PC-3 (cell line): ENCODE data around the gene DHX29. TPM values are rescaled to one million over a fixed set of nuclear protein-coding genes. Genes with fewer than 3 reads are reported as not detected.

Experiments
- ATAC-seq: fragments of 200-7000 bp; cut with Tn5 transposase; 2 replicates; pipeline ENCODE4 v1.9.1; 2020; ENCODE audit warnings: mild to moderate bottlenecking, moderate library complexity
- BruUV-seq: library from RNA; stranded (reverse); fragments of 400-500 nt; replicated peaks from 2 replicates; lab custom pipeline; 2021; lab: Mats Ljungman, UMichigan
- CTCF ChIA-PET: fragments of 300-600 bp; sonication (Branson Sonifier 250); formaldehyde crosslinking; loops from one replicate; lab custom pipeline; 2022; ENCODE audit warnings: antibody characterized with exemption; lab: Charles Lee
- POLR2A ChIA-PET: fragments of 300-600 bp; sonication (Branson Sonifier 250); formaldehyde crosslinking; loops from one replicate; lab custom pipeline; 2022; ENCODE audit warnings: antibody characterized with exemption; ENCODE audit not compliant: unreplicated experiment; lab: Charles Lee
- DNase-seq: peaks from one replicate; pipeline ENCODE4 v3.0.0-alpha.2; 2015
- H2AFZ ChIP-seq: fragments of 300-600 bp; sonication (generic); 2 replicates; pipeline ENCODE4 v1.6.0; 2016; ENCODE audit warnings: antibody characterized with exemption, low read length
- H3F3A ChIP-seq: fragments of 300-600 bp; sonication (generic); one replicate; pipeline ENCODE4 v1.6.0; 2017; ENCODE audit warnings: antibody characterized with exemption, low read length, control low read depth, mild to moderate bottlenecking; ENCODE audit not compliant: unreplicated experiment
- H3K27ac ChIP-seq: fragments of 300-600 bp; sonication (generic); 2 replicates; pipeline ENCODE4 v1.5.1; 2016; ENCODE audit warnings: mild to moderate bottlenecking, low read length
- H3K27me3 ChIP-seq: fragments of 300-600 bp; sonication (generic); 2 replicates; pipeline ENCODE4 v1.6.1; 2016; ENCODE audit warnings: low read length, mixed read lengths
- H3K36me3 ChIP-seq: fragments of 300-600 bp; sonication (generic); 2 replicates; pipeline ENCODE4 v1.6.1; 2016; ENCODE audit warnings: low read depth, mixed run types, low read length, mixed read lengths
- H3K4me1 ChIP-seq: fragments of 300-600 bp; sonication (generic); 2 replicates; pipeline ENCODE4 v1.5.1; 2016; ENCODE audit warnings: low read length; ENCODE audit not compliant: insufficient read depth
- H3K4me2 ChIP-seq: fragments of 300-600 bp; sonication (generic); 2 replicates; pipeline ENCODE4 v1.6.0; 2016; ENCODE audit warnings: low read length
- H3K4me3 ChIP-seq: fragments of 300-600 bp; sonication (generic); 2 replicates; pipeline ENCODE4 v1.5.1; 2016; ENCODE audit warnings: mild to moderate bottlenecking, low read length, mixed read lengths
- H3K79me2 ChIP-seq: fragments of 300-600 bp; sonication (generic); 2 replicates; pipeline ENCODE4 v1.6.1; 2017; ENCODE audit warnings: low read length, mixed read lengths
- H3K9ac ChIP-seq: fragments of 300-600 bp; sonication (generic); 2 replicates; pipeline ENCODE4 v1.6.0; 2016; ENCODE audit warnings: mild to moderate bottlenecking, low read length
- H3K9me2 ChIP-seq: fragments of 300-600 bp; sonication (generic); replicated peaks from 2 replicates; pipeline ENCODE4 v1.6.1; 2016; ENCODE audit warnings: mixed run types, low read length, mixed read lengths
- H3K9me3 ChIP-seq: fragments of 300-600 bp; sonication (generic); 2 replicates; pipeline ENCODE4 v1.6.1; 2016; ENCODE audit warnings: low read length, mixed read lengths
- H4K20me1 ChIP-seq: fragments of 300-600 bp; sonication (generic); 2 replicates; pipeline ENCODE4 v1.6.1; 2016; ENCODE audit warnings: low read length, mixed read lengths
- EZH2 ChIP-seq: fragments of 300-600 bp; sonication (generic); IDR thresholded peaks from one replicate; pipeline ENCODE4 v1.6.1; 2017; ENCODE audit warnings: antibody characterized with exemption, mild to moderate bottlenecking, low read length; ENCODE audit not compliant: unreplicated experiment
- EZH2phosphoT487 ChIP-seq: fragments of 300-600 bp; sonication (generic); IDR thresholded peaks from 2 replicates; pipeline ENCODE4 v1.6.1; 2018; ENCODE audit warnings: mild to moderate bottlenecking, antibody characterized with exemption, low read length, borderline replicate concordance
- intact Hi-C: fragments of 100-400 bp; cut with micrococcal nuclease; formaldehyde crosslinking; loops from 2 replicates; pipeline ENCODE4 v1.9.0; 2023
- total RNA-seq: library from RNA; depleted of rRNA; stranded (reverse); fragments of >200 nt; gene quantifications from 2 replicates; pipeline ENCODE4 v1.2.3, GENCODE V29; 2014
- TF ChIP-seq, protein P1 (sequence below): fragments of 300-600 bp; sonication (generic); conservative IDR thresholded peaks from 2 replicates; pipeline ENCODE4 v1.5.1; 2017; ENCODE audit warnings: antibody characterized with exemption, low read depth, mild to moderate bottlenecking, low read length

DHX29 gene
- total RNA-seq, 1 experiment from 2014 or later: 13.4 TPM

GRCh38 chr5:55222985-55223811, 84.3 kb downstream of the DHX29 start:
- ChIA-PET CTCF (no interaction called here), POLR2A (no interaction called here)
- Histone ChIP-seq H2AFZ (no peak overlapping the region), H3K4me3 (no peak overlapping the region), H3K9me3 (no peaks in the 10 kb centered on the region), H3K9me2 (no peaks in the 10 kb centered on the region), H3K79me2 (no peaks in the 10 kb centered on the region), H3K4me2 (no peak overlapping the region), H3K27me3 (no peaks in the 10 kb centered on the region), H3K27ac (no peak overlapping the region), H4K20me1 (no peaks in the 10 kb centered on the region), H3K36me3 (no peaks in the 10 kb centered on the region), H3K4me1 (peaks cover 22% of the 10 kb centered on the region), H3K9ac (no peak overlapping the region), H3F3A (no peaks in the 10 kb centered on the region)
- DNase-seq (no peak), ATAC-seq (no peak)
- TF ChIP-seq, protein P1, sequence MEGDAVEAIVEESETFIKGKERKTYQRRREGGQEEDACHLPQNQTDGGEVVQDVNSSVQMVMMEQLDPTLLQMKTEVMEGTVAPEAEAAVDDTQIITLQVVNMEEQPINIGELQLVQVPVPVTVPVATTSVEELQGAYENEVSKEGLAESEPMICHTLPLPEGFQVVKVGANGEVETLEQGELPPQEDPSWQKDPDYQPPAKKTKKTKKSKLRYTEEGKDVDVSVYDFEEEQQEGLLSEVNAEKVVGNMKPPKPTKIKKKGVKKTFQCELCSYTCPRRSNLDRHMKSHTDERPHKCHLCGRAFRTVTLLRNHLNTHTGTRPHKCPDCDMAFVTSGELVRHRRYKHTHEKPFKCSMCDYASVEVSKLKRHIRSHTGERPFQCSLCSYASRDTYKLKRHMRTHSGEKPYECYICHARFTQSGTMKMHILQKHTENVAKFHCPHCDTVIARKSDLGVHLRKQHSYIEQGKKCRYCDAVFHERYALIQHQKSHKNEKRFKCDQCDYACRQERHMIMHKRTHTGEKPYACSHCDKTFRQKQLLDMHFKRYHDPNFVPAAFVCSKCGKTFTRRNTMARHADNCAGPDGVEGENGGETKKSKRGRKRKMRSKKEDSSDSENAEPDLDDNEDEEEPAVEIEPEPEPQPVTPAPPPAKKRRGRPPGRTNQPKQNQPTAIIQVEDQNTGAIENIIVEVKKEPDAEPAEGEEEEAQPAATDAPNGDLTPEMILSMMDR: no peak
- TF ChIP-seq EZH2: no peak
- TF ChIP-seq EZH2phosphoT487: no peak
- intact Hi-C loops: no loop called here
- BruUV-seq: no TSS peak

GRCh38 chr5:55222092-55222984, 85.2 kb downstream of the DHX29 start:
- ChIA-PET CTCF (no interaction called here), POLR2A (no interaction called here)
- Histone ChIP-seq H3K4me1 (peaks cover 17% of the 10 kb centered on the region), H3F3A (no peaks in the 10 kb centered on the region), H3K27me3 (no peaks in the 10 kb centered on the region), H3K9me2 (no peaks in the 10 kb centered on the region), H3K79me2 (no peaks in the 10 kb centered on the region), H4K20me1 (no peaks in the 10 kb centered on the region), H3K4me2 (no peak overlapping the region), H3K36me3 (no peaks in the 10 kb centered on the region), H3K9ac (no peak overlapping the region), H3K9me3 (no peaks in the 10 kb centered on the region), H2AFZ (no peak overlapping the region), H3K4me3 (no peak overlapping the region), H3K27ac (no peak overlapping the region)
- BruUV-seq: no TSS peak
- intact Hi-C loops: no loop called here
- ATAC-seq (no peak), DNase-seq (no peak)
- TF ChIP-seq, protein P1: no peak
- TF ChIP-seq EZH2 (no peak), EZH2phosphoT487 (no peak)
